ENCODE data around the gene PPAN.

PPAN gene, protein sequence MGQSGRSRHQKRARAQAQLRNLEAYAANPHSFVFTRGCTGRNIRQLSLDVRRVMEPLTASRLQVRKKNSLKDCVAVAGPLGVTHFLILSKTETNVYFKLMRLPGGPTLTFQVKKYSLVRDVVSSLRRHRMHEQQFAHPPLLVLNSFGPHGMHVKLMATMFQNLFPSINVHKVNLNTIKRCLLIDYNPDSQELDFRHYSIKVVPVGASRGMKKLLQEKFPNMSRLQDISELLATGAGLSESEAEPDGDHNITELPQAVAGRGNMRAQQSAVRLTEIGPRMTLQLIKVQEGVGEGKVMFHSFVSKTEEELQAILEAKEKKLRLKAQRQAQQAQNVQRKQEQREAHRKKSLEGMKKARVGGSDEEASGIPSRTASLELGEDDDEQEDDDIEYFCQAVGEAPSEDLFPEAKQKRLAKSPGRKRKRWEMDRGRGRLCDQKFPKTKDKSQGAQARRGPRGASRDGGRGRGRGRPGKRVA

DNA sequence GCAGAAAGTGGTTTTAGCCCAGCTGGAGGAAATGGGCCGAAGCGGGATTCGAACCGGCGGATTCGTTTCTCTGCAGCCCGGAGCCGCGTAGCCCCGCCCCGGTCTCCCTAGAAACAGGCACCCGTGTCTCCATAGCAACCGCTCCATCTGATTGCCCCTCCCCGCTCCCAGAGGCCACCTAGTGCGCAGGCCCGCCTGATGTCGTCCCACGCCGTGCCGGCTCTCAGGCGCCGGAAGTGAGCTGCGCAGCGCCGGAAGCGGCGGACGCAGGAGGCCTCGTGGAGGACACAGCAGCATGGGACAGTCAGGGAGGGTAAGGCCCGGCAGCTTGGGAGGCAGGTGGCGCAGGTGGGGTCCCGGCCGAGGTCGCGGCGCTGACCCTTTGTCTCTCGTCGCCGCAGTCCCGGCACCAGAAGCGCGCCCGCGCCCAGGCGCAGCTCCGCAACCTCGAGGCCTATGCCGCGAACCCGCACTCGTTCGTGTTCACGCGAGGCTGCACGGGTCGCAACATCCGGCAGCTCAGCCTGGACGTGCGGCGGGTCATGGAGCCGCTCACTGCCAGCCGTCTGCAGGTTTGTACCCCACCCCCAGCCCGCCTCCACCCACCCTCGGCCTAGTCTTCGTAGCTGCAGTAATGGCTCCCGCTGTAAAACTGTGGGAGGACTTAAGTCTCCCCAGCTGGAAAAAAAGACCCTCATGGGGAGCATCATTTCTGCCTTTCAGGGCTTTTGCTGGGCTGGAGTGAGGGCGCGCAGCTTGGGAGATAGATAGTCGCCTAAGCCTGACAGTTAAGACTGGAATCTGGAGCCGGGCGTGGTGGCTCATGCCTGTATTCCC, at the start of gene PPAN:
PPAN (plus strand) TSS at position 263 of the 837 bp plus-strand sequence; CDS start at position 296, 33 bp downstream.
- no peaks in the 10 kb centered on the region for H3K9me3 Mint-ChIP-seq
- peak; percentile 56 for ATAC-seq
- peak within 1 kb of the TSS; percentile 94 for H3K4me3 Mint-ChIP-seq
- DNase-seq: peak; percentile 97
- peaks cover 2% of the 10 kb centered on the region for H3K27me3 Mint-ChIP-seq
- peaks cover 84% of the 10 kb centered on the region for H3K4me1 Mint-ChIP-seq
- peaks cover 45% of the 10 kb centered on the region for H3K36me3 Mint-ChIP-seq (ENCODE audit: low read depth)
- peak within 1 kb of the TSS; percentile 100 for H3K27ac Mint-ChIP-seq

GRCh38 chr19:10061717-10062310, 44.3 kb upstream of the PPAN start:
- Mint-ChIP-seq H3K36me3 (ENCODE audit: low read depth) (no peaks in the 10 kb centered on the region), H3K9me3 (no peaks in the 10 kb centered on the region), H3K4me3 (no peak overlapping the region), H3K27me3 (peaks cover 23% of the 10 kb centered on the region), H3K27ac (no peak overlapping the region), H3K4me1 (no peaks in the 10 kb centered on the region)
- ATAC-seq: no peak
- no peak for DNase-seq

DNA sequence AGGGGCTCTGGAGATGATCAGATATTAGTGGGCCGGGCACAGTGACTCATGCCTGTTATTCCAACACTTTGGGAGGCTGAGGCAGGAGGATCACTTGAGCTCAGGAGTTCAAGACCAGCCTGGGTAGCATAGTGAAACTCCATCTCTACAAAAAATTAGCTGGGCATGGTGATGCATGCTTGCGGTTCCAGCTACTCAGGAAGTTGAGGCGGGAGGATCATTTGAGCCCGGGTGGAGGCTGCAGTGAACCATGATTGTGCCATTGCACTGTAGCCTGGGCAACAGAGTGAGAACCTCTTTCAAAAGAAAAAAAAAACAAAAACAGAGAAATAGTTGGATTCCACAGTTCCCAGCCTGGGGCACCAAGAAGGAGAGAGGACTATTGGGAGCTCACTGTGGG, 38.0 kb upstream of the PPAN start:
- Mint-ChIP-seq H3K27me3 (peaks cover 6% of the 10 kb centered on the region), H3K4me3 (no peak overlapping the region), H3K27ac (no peak overlapping the region), H3K36me3 (ENCODE audit: low read depth) (no peaks in the 10 kb centered on the region), H3K4me1 (no peaks in the 10 kb centered on the region), H3K9me3 (no peaks in the 10 kb centered on the region)
- DNase-seq (no peak), ATAC-seq (no peak)

DNA sequence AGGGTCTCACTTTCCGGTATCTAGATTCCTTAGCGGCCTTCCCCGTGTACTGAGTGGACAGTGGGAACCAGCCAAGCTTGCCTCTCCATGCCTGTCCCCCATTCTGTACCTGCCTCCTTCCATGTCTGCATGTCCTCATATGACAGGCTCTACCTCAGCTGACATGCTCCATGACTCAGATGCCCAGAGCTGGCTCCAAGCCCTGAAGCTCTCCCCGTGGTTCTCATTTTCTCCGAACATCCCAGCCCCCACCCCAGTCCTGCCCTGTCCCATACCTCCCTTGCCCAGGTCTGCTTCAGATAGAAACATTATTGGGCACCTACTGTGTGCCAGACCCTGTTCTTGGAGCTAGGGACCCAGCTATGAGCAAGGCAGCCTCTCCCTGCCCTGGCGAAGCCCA, 37.1 kb upstream of the PPAN start:
- Mint-ChIP-seq H3K4me3 (no peak overlapping the region), H3K27ac (no peak overlapping the region), H3K4me1 (no peaks in the 10 kb centered on the region), H3K27me3 (peaks cover 6% of the 10 kb centered on the region), H3K9me3 (no peaks in the 10 kb centered on the region), H3K36me3 (ENCODE audit: low read depth) (no peaks in the 10 kb centered on the region)
- DNase-seq: no peak
- ATAC-seq: peak; percentile 22

DNA sequence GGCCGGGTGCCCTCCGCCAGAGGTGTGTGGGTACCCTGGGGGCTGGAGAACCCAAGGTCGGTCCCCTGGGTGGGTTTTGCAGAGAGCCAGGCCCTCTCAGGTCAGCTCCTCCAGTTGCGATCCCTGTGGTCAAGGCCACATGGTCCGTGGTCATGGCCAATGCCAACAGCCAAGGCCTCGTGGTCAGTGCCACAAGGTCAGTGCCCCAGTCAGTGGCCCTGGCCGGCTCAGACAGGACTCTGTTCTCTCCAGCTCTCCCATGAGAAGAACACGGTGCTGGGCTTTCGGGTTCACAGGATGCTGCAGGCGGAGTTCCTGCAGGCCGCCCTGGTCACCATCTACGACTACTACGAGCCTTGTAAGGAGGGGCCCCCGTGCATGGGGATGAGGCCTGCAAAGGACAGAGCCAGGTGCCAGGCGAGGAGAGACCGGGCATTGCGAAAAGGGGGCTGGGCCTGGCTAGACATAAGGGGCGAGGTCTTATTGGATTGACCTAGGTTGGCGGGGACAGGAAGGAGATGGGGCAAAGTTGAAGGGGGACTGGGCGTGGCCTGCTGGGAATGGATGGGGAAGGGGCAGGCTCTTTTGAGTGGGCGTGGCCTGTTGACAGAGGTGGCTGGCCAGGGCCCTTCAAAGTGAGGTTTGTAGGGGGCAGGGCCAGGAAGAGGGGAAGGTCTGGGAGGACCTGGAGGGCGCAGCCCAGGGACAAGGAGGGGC, 35.3 kb upstream of the PPAN start:
- H3K27me3 Mint-ChIP-seq: peaks cover 4% of the 10 kb centered on the region
- H3K9me3 Mint-ChIP-seq: no peaks in the 10 kb centered on the region
- H3K36me3 Mint-ChIP-seq (ENCODE audit: low read depth): no peaks in the 10 kb centered on the region
- no peak overlapping the region for H3K27ac Mint-ChIP-seq
- ATAC-seq: no peak
- no peak overlapping the region for H3K4me3 Mint-ChIP-seq
- no peak for DNase-seq
- no peaks in the 10 kb centered on the region for H3K4me1 Mint-ChIP-seq

DNA sequence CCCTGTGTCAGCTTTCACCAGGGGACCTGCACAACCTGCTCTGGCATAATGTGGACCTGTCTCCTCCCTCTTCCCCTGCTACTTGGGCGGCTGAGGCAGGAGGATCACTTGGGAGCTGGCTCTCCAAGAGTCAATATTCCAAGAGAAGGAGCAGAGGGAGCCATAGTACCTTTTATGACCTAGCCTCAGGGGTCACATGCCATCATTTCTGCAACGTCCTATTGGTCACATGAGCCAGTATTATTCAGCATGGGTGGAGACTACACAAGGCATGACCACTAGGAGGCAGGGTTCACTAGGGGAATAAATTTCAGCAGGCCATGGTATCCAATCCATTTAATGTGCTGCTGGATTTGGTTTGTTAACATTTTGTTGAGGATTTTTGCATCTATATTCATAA, 32.0 kb upstream of the PPAN start:
- H3K4me3 Mint-ChIP-seq: no peak overlapping the region
- DNase-seq: peak; percentile 50
- H3K4me1 Mint-ChIP-seq: no peaks in the 10 kb centered on the region
- peak; percentile 81 for ATAC-seq
- H3K9me3 Mint-ChIP-seq: no peaks in the 10 kb centered on the region
- H3K27me3 Mint-ChIP-seq: peaks cover 5% of the 10 kb centered on the region
- H3K36me3 Mint-ChIP-seq (ENCODE audit: low read depth): no peaks in the 10 kb centered on the region
- no peak overlapping the region for H3K27ac Mint-ChIP-seq

- no peak overlapping the region for H3K4me3 Mint-ChIP-seq
- ATAC-seq: no peak
Measured at GRCh38 chr19:10076535-10076934, 29.6 kb upstream of the PPAN start.

DNA sequence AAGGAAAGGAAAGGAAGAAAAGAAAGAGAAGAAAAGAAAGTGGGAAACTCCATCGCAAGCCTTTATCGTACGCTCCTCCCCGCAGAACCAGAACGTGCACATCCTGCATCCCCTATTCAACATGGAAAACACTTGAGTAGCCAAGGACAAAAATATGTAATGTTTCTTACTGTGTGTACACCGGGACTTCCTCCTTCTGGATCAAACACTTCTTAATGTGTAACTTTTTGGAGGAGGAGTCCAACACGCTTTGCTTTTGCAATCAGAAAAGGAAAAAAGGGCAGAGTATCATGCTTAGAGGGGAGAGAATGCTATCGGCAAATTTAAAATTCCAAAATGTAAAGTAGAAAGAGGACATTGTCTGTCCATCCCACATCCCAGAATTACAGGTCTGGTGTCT, 27.8 kb upstream of the PPAN start:
- no peak overlapping the region for H3K27ac Mint-ChIP-seq
- ATAC-seq (no peak), DNase-seq (no peak)
- H3K4me1 Mint-ChIP-seq: no peaks in the 10 kb centered on the region
- H3K27me3 Mint-ChIP-seq: peaks cover 5% of the 10 kb centered on the region
- H3K36me3 Mint-ChIP-seq (ENCODE audit: low read depth): no peaks in the 10 kb centered on the region
- H3K4me3 Mint-ChIP-seq: no peak overlapping the region
- no peaks in the 10 kb centered on the region for H3K9me3 Mint-ChIP-seq

More at GRCh38 chr19:10076535-10076934, 29.6 kb upstream of the PPAN start:
- Mint-ChIP-seq H3K9me3 (no peaks in the 10 kb centered on the region), H3K27ac (no peak overlapping the region), H3K27me3 (peaks cover 5% of the 10 kb centered on the region), H3K36me3 (ENCODE audit: low read depth) (no peaks in the 10 kb centered on the region), H3K4me1 (no peaks in the 10 kb centered on the region)
- no peak for DNase-seq

- no peak for ATAC-seq
- no peaks in the 10 kb centered on the region for H3K9me3 Mint-ChIP-seq
- H3K36me3 Mint-ChIP-seq (ENCODE audit: low read depth): no peaks in the 10 kb centered on the region
- H3K4me3 Mint-ChIP-seq: no peak overlapping the region
- no peak overlapping the region for H3K27ac Mint-ChIP-seq
- peaks cover 5% of the 10 kb centered on the region for H3K27me3 Mint-ChIP-seq
- H3K4me1 Mint-ChIP-seq: no peaks in the 10 kb centered on the region
- no peak for DNase-seq
Measured at GRCh38 chr19:10079031-10079453, 27.1 kb upstream of the PPAN start.

GRCh38 chr19:10083911-10084310, 22.3 kb upstream of the PPAN start:
- H3K4me3 Mint-ChIP-seq: no peak overlapping the region
- H3K27ac Mint-ChIP-seq: no peak overlapping the region
- DNase-seq: no peak
- H3K36me3 Mint-ChIP-seq (ENCODE audit: low read depth): no peaks in the 10 kb centered on the region
- ATAC-seq: no peak
- H3K9me3 Mint-ChIP-seq: no peaks in the 10 kb centered on the region
- peaks cover 12% of the 10 kb centered on the region for H3K4me1 Mint-ChIP-seq
- no peaks in the 10 kb centered on the region for H3K27me3 Mint-ChIP-seq

GRCh38 chr19:10084803-10085202, 21.4 kb upstream of the PPAN start:
- H3K27ac Mint-ChIP-seq: no peak overlapping the region
- no peaks in the 10 kb centered on the region for H3K36me3 Mint-ChIP-seq (ENCODE audit: low read depth)
- ATAC-seq (no peak), DNase-seq (no peak)
- no peaks in the 10 kb centered on the region for H3K27me3 Mint-ChIP-seq
- peak overlapping the region; percentile 81 for H3K4me3 Mint-ChIP-seq
- peaks cover 12% of the 10 kb centered on the region for H3K4me1 Mint-ChIP-seq
- H3K9me3 Mint-ChIP-seq: no peaks in the 10 kb centered on the region

DNA sequence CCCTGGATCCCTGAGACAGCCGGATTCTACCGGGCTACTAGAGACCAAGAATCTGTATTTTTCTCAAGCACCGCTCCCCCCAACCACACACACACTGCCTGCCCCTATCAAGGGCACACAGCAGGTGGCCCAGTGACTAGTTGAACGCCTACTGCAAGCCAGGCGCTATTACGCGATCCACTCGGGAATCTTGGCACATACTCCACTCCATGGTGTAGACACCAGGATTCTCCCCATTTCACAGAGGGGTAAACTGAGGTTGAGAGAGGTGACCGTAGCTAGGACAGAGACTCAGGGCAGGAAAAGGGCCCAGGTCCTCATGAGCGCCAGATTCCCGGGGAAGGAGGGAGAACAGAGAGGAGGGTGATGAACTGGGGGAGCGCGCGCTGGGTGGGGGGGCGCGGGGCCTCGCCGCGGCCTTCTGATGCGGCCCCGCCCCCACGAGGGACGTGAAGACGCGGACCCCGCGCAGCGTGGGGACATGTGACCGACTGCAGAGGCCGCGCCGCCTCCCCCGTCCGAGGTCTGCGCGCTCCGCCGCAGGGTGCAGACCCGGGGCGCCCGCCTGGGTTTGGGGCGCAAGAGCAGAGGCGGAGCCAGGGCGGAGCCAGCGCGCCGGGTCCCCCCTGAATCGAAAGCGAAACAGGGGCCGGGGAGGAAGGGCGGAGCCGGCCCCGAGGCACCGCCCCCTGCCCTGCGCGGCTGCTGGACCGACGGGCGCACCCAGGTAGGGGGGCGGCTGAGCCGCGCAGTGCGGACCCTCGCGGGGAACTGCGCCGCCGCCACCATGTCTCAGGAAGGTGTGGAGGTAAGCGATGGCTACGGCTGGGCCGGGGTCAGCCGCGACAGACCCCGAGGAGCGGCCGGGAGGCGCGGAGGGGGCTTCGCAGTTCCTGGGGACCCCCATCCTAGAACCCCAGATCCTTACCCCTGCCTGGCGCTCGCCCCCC, 20.2 kb upstream of the PPAN start, which contains the start of gene SHFL:
SHFL (plus strand) TSS at position 677 of the 950 bp plus-strand sequence; CDS start at position 788, 111 bp downstream.
- no peaks in the 10 kb centered on the region for H3K9me3 Mint-ChIP-seq
- H3K27ac Mint-ChIP-seq: peak within 1 kb of the TSS; percentile 82
- peaks cover 12% of the 10 kb centered on the region for H3K4me1 Mint-ChIP-seq
- DNase-seq (peak; percentile 85), ATAC-seq (peak; percentile 97)
- no peaks in the 10 kb centered on the region for H3K27me3 Mint-ChIP-seq
- peaks cover 2% of the 10 kb centered on the region for H3K36me3 Mint-ChIP-seq (ENCODE audit: low read depth)
- peak within 1 kb of the TSS; percentile 81 for H3K4me3 Mint-ChIP-seq

- DNase-seq (peak; percentile 62), ATAC-seq (peak; percentile 31)
- H3K9me3 Mint-ChIP-seq: no peaks in the 10 kb centered on the region
- peaks cover 5% of the 10 kb centered on the region for H3K36me3 Mint-ChIP-seq (ENCODE audit: low read depth)
- H3K27me3 Mint-ChIP-seq: no peaks in the 10 kb centered on the region
- peak overlapping the region; percentile 42 for H3K27ac Mint-ChIP-seq
- H3K4me3 Mint-ChIP-seq: peak overlapping the region; percentile 81
- H3K4me1 Mint-ChIP-seq: peaks cover 12% of the 10 kb centered on the region
Measured at GRCh38 chr19:10086591-10087192, 19.5 kb upstream of the PPAN start.
